ENCODE data around the gene PVALB.

Gene PVALB

GRCh38 chr22:36855478-36855877, 38.6 kb upstream of the PVALB start:
- H3K9me3 Mint-ChIP-seq, result peaks cover 3% of the 10 kb centered on the region
- H3K4me3 Mint-ChIP-seq, result no peak overlapping the region
- no peak overlapping the region for H3K27ac Mint-ChIP-seq
- H3K36me3 Mint-ChIP-seq (ENCODE audit: low read depth), result peaks cover 6% of the 10 kb centered on the region
- peaks cover 37% of the 10 kb centered on the region for H3K4me1 Mint-ChIP-seq (ENCODE audit: low read depth)
- H3K27me3 Mint-ChIP-seq (ENCODE audit: low read depth), result no peaks in the 10 kb centered on the region

- peaks cover 7% of the 10 kb centered on the region for H3K27me3 Mint-ChIP-seq (ENCODE audit: low read depth)
- peak overlapping the region; percentile 22 for H3K4me3 Mint-ChIP-seq
- H3K27ac Mint-ChIP-seq, result peak overlapping the region; percentile 80
- peaks cover 21% of the 10 kb centered on the region for H3K4me1 Mint-ChIP-seq (ENCODE audit: low read depth)
- H3K36me3 Mint-ChIP-seq (ENCODE audit: low read depth), result peaks cover 4% of the 10 kb centered on the region
- H3K9me3 Mint-ChIP-seq, result peaks cover 3% of the 10 kb centered on the region
Observed at GRCh38 chr22:36853407-36854099, 36.7 kb upstream of the PVALB start.

GRCh38 chr22:36852056-36852973, 35.5 kb upstream of the PVALB start:
- H3K36me3 Mint-ChIP-seq (ENCODE audit: low read depth), result peaks cover 4% of the 10 kb centered on the region
- H3K27me3 Mint-ChIP-seq (ENCODE audit: low read depth), result peaks cover 12% of the 10 kb centered on the region
- H3K4me3 Mint-ChIP-seq, result no peak overlapping the region
- H3K27ac Mint-ChIP-seq, result peak overlapping the region; percentile 63
- peaks cover 3% of the 10 kb centered on the region for H3K9me3 Mint-ChIP-seq
- H3K4me1 Mint-ChIP-seq (ENCODE audit: low read depth), result peaks cover 18% of the 10 kb centered on the region

- H3K4me3 Mint-ChIP-seq, result no peak overlapping the region
- peaks cover 16% of the 10 kb centered on the region for H3K27me3 Mint-ChIP-seq (ENCODE audit: low read depth)
- peaks cover 3% of the 10 kb centered on the region for H3K9me3 Mint-ChIP-seq
- H3K36me3 Mint-ChIP-seq (ENCODE audit: low read depth), result peaks cover 3% of the 10 kb centered on the region
- peaks cover 13% of the 10 kb centered on the region for H3K4me1 Mint-ChIP-seq (ENCODE audit: low read depth)
- no peak overlapping the region for H3K27ac Mint-ChIP-seq
Observed at GRCh38 chr22:36850682-36851081, 33.8 kb upstream of the PVALB start.

GRCh38 chr22:36850056-36850455, 33.2 kb upstream of the PVALB start:
- Mint-ChIP-seq H3K9me3 (peaks cover 3% of the 10 kb centered on the region), H3K27me3 (ENCODE audit: low read depth) (peaks cover 16% of the 10 kb centered on the region), H3K36me3 (ENCODE audit: low read depth) (peaks cover 3% of the 10 kb centered on the region), H3K4me1 (ENCODE audit: low read depth) (peaks cover 13% of the 10 kb centered on the region), H3K27ac (no peak overlapping the region), H3K4me3 (no peak overlapping the region)

- Mint-ChIP-seq H3K4me3 (no peak overlapping the region), H3K27ac (no peak overlapping the region), H3K27me3 (ENCODE audit: low read depth) (peaks cover 28% of the 10 kb centered on the region), H3K4me1 (ENCODE audit: low read depth) (peaks cover 2% of the 10 kb centered on the region), H3K9me3 (no peaks in the 10 kb centered on the region), H3K36me3 (ENCODE audit: low read depth) (no peaks in the 10 kb centered on the region)
Observed at GRCh38 chr22:36846949-36847348, 30.1 kb upstream of the PVALB start.

GRCh38 chr22:36846271-36846670, 29.4 kb upstream of the PVALB start:
- H3K9me3 Mint-ChIP-seq, result no peaks in the 10 kb centered on the region
- H3K4me3 Mint-ChIP-seq, result no peak overlapping the region
- no peaks in the 10 kb centered on the region for H3K36me3 Mint-ChIP-seq (ENCODE audit: low read depth)
- H3K27ac Mint-ChIP-seq, result no peak overlapping the region
- peaks cover 2% of the 10 kb centered on the region for H3K4me1 Mint-ChIP-seq (ENCODE audit: low read depth)
- peaks cover 28% of the 10 kb centered on the region for H3K27me3 Mint-ChIP-seq (ENCODE audit: low read depth)

- peaks cover 2% of the 10 kb centered on the region for H3K36me3 Mint-ChIP-seq (ENCODE audit: low read depth)
- H3K9me3 Mint-ChIP-seq, result peaks cover 10% of the 10 kb centered on the region
- peaks cover 20% of the 10 kb centered on the region for H3K27me3 Mint-ChIP-seq (ENCODE audit: low read depth)
- no peak overlapping the region for H3K27ac Mint-ChIP-seq
- peaks cover 8% of the 10 kb centered on the region for H3K4me1 Mint-ChIP-seq (ENCODE audit: low read depth)
- no peak overlapping the region for H3K4me3 Mint-ChIP-seq
Observed at GRCh38 chr22:36840106-36840505, 23.3 kb upstream of the PVALB start.

GRCh38 chr22:36839356-36840073, 22.7 kb upstream of the PVALB start:
- H3K9me3 Mint-ChIP-seq, result peaks cover 10% of the 10 kb centered on the region
- H3K27me3 Mint-ChIP-seq (ENCODE audit: low read depth), result peaks cover 19% of the 10 kb centered on the region
- no peak overlapping the region for H3K4me3 Mint-ChIP-seq
- peaks cover 2% of the 10 kb centered on the region for H3K36me3 Mint-ChIP-seq (ENCODE audit: low read depth)
- H3K4me1 Mint-ChIP-seq (ENCODE audit: low read depth), result peaks cover 8% of the 10 kb centered on the region
- H3K27ac Mint-ChIP-seq, result no peak overlapping the region

- Mint-ChIP-seq H3K36me3 (ENCODE audit: low read depth) (peaks cover 2% of the 10 kb centered on the region), H3K27me3 (ENCODE audit: low read depth) (peaks cover 12% of the 10 kb centered on the region), H3K27ac (no peak overlapping the region), H3K9me3 (peaks cover 10% of the 10 kb centered on the region), H3K4me1 (ENCODE audit: low read depth) (peaks cover 8% of the 10 kb centered on the region), H3K4me3 (no peak overlapping the region)
Observed at GRCh38 chr22:36838119-36839030, 21.5 kb upstream of the PVALB start.

- Mint-ChIP-seq H3K36me3 (ENCODE audit: low read depth) (peaks cover 2% of the 10 kb centered on the region), H3K4me3 (no peak overlapping the region), H3K9me3 (peaks cover 10% of the 10 kb centered on the region), H3K27me3 (ENCODE audit: low read depth) (peaks cover 22% of the 10 kb centered on the region), H3K27ac (no peak overlapping the region), H3K4me1 (ENCODE audit: low read depth) (peaks cover 8% of the 10 kb centered on the region)
Observed at GRCh38 chr22:36835903-36836302, 19.1 kb upstream of the PVALB start.

- H3K27me3 Mint-ChIP-seq (ENCODE audit: low read depth), result peaks cover 26% of the 10 kb centered on the region
- peaks cover 8% of the 10 kb centered on the region for H3K9me3 Mint-ChIP-seq
- peaks cover 2% of the 10 kb centered on the region for H3K36me3 Mint-ChIP-seq (ENCODE audit: low read depth)
- H3K4me3 Mint-ChIP-seq, result no peak overlapping the region
- H3K27ac Mint-ChIP-seq, result no peak overlapping the region
- H3K4me1 Mint-ChIP-seq (ENCODE audit: low read depth), result peaks cover 11% of the 10 kb centered on the region
Observed at GRCh38 chr22:36833073-36833472, 16.2 kb upstream of the PVALB start.

- Mint-ChIP-seq H3K4me3 (no peak overlapping the region), H3K27ac (no peak overlapping the region)
Observed at GRCh38 chr22:36831717-36832116, 14.9 kb upstream of the PVALB start.

GRCh38 chr22:36831206-36831605, 14.4 kb upstream of the PVALB start:
- H3K36me3 Mint-ChIP-seq (ENCODE audit: low read depth), result no peaks in the 10 kb centered on the region
- H3K4me3 Mint-ChIP-seq, result no peak overlapping the region
- no peak overlapping the region for H3K27ac Mint-ChIP-seq
- no peaks in the 10 kb centered on the region for H3K9me3 Mint-ChIP-seq
- peaks cover 11% of the 10 kb centered on the region for H3K4me1 Mint-ChIP-seq (ENCODE audit: low read depth)
- H3K27me3 Mint-ChIP-seq (ENCODE audit: low read depth), result peaks cover 30% of the 10 kb centered on the region

More at GRCh38 chr22:36831717-36832116, 14.9 kb upstream of the PVALB start:
- Mint-ChIP-seq H3K27me3 (ENCODE audit: low read depth) (peaks cover 30% of the 10 kb centered on the region), H3K36me3 (ENCODE audit: low read depth) (no peaks in the 10 kb centered on the region), H3K9me3 (no peaks in the 10 kb centered on the region), H3K4me1 (ENCODE audit: low read depth) (peaks cover 11% of the 10 kb centered on the region)

Data from T-helper 1 cell treated with Interleukin-12 subunit alpha and Interleukin-12 subunit beta and Interleukin-4 antibody, amounts not matched to agents 30 μg/mL and 1 μg/mL, for 36 hours (primary cell).